ENCODE measurements around the gene ATP6V1A.

DNA sequence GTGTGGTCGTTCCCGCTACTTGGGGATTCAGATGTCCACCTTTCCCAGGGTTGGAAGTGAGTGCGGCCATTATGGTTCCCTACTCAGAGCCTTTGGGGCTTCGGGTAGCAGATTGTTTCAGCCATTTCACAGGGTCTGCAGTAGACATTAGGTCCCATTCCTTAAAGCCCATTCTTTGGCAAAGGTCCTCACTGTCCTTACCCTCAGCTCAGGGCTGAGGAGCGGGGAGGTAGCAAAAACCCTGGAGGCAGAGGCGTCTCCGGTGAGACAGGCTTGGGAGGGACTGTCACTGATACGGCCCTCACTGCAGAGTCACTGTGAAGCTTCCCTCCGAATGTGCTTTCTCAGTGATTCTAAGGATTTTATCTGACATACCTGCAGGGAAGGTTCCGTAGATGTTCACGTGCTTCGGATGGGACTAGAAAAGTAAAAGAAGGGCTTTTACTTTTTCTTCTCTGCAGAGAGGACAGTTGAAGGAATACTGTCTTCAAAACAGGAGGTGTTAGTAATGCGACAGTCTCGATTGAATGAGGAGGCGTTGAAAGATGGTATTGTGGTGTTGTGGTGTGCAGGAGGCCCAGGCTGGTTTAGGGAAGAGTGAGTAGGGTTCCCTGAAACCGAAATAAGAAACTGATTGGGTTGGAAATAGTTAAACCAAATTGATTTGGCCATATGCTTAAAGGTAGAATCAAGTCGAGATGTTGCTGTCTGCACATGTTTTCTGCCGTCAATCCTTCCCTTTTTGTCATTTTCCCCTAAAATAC, 630 bp downstream of the ATP6V1A start:
- TF ChIP-seq EZH2 (IDR thresholded peaks at IDR 0.05; ENCODE audit: low read length, unreplicated experiment): no peak
- TF ChIP-seq, protein P1, sequence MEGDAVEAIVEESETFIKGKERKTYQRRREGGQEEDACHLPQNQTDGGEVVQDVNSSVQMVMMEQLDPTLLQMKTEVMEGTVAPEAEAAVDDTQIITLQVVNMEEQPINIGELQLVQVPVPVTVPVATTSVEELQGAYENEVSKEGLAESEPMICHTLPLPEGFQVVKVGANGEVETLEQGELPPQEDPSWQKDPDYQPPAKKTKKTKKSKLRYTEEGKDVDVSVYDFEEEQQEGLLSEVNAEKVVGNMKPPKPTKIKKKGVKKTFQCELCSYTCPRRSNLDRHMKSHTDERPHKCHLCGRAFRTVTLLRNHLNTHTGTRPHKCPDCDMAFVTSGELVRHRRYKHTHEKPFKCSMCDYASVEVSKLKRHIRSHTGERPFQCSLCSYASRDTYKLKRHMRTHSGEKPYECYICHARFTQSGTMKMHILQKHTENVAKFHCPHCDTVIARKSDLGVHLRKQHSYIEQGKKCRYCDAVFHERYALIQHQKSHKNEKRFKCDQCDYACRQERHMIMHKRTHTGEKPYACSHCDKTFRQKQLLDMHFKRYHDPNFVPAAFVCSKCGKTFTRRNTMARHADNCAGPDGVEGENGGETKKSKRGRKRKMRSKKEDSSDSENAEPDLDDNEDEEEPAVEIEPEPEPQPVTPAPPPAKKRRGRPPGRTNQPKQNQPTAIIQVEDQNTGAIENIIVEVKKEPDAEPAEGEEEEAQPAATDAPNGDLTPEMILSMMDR (conservative IDR thresholded peaks at IDR 0.05; ENCODE audit: low read depth, low read length): no peak

Data from PC-3 (cell line).